DMS153 (cell line): Measurements from ENCODE around the gene PTPN14.
"Not testable (repeated sequence)": the region's sequence is repeated elsewhere in the genome, so short reads cannot be mapped to it uniquely, and the experiment has no call there.

Experiments
- DNase-seq: peaks from one replicate; lab custom pipeline; 2025; lab: John Stamatoyannopoulos, UW

Gene PTPN14

GRCh38 chr1:214541693-214542092 is 9.7 kb downstream of the PTPN14 start:
- DNase-seq, result no peak

- no peak for DNase-seq
These were observed 10.2 kb downstream of the PTPN14 start for GRCh38 chr1:214541206-214541605.

GRCh38 chr1:214540324-214540723 is 11.1 kb downstream of the PTPN14 start:
- no peak for DNase-seq

- DNase-seq, result no peak
These were observed 12.9 kb downstream of the PTPN14 start for GRCh38 chr1:214538496-214538895.

GRCh38 chr1:214537872-214538473 is 13.4 kb downstream of the PTPN14 start:
- no peak for DNase-seq

- peak; percentile 54 for DNase-seq
These were observed 14.2 kb downstream of the PTPN14 start for GRCh38 chr1:214537219-214537618.

GRCh38 chr1:214532070-214532469 is 19.3 kb downstream of the PTPN14 start:
- no peak for DNase-seq

GRCh38 chr1:214525535-214526019 is 25.8 kb downstream of the PTPN14 start:
- DNase-seq, result no peak

- no peak for DNase-seq
These were observed 26.6 kb downstream of the PTPN14 start for GRCh38 chr1:214524824-214525223.

GRCh38 chr1:214523124-214523824 is 28.1 kb downstream of the PTPN14 start:
- no peak for DNase-seq

GRCh38 chr1:214521458-214521857 is 29.9 kb downstream of the PTPN14 start:
- not testable (repeated sequence) for DNase-seq

- no peak for DNase-seq
These were observed 30.7 kb downstream of the PTPN14 start for GRCh38 chr1:214520544-214521165.

GRCh38 chr1:214518361-214518760 is 33.0 kb downstream of the PTPN14 start:
- no peak for DNase-seq

GRCh38 chr1:214516434-214517326 is 34.7 kb downstream of the PTPN14 start:
- no peak for DNase-seq

GRCh38 chr1:214515544-214516433 is 35.6 kb downstream of the PTPN14 start:
- no peak for DNase-seq

- no peak for DNase-seq
These were observed 36.5 kb downstream of the PTPN14 start for GRCh38 chr1:214514819-214515383.

- DNase-seq, result no peak
These were observed 37.2 kb downstream of the PTPN14 start for GRCh38 chr1:214514032-214514818.

GRCh38 chr1:214513394-214513793 is 38.0 kb downstream of the PTPN14 start:
- DNase-seq, result no peak

- no peak for DNase-seq
These were observed 39.8 kb downstream of the PTPN14 start for GRCh38 chr1:214511639-214511998.
